ENCODE data around the gene FASN.
A peak's percentile ranks its signal among the peaks of the same experiment; 100 is the strongest.

FASN gene

GRCh38 chr17:82037092-82037888 lies 60.7 kb downstream of the FASN start, which contains the start of gene DCXR:
DCXR (minus strand) TSS chr17:82037697; CDS start chr17:82037682, 15 bp downstream.
- DNase-seq: peak; percentile 91

GRCh38 chr17:82036634-82037091 lies 61.4 kb downstream of the FASN start:
- no peak for DNase-seq

GRCh38 chr17:82035956-82036633 lies 61.9 kb downstream of the FASN start:
- DNase-seq: no peak

GRCh38 chr17:82035488-82035887 lies 62.5 kb downstream of the FASN start:
- DNase-seq: no peak

GRCh38 chr17:82034371-82035011 lies 63.5 kb downstream of the FASN start:
- no peak for DNase-seq

GRCh38 chr17:82033359-82034085 lies 64.5 kb downstream of the FASN start:
- DNase-seq: no peak

- no peak for DNase-seq
Measured at GRCh38 chr17:82031885-82032627, 66.0 kb downstream of the FASN start.

- DNase-seq: no peak
Measured at GRCh38 chr17:82031303-82031884, 66.6 kb downstream of the FASN start, which contains the start of gene RAC3. RAC3 (plus strand) TSS chr17:82031678; CDS start chr17:82031762, 84 bp downstream.

GRCh38 chr17:82030470-82031302 lies 67.3 kb downstream of the FASN start:
- DNase-seq: peak; percentile 80

GRCh38 chr17:82029990-82030469 lies 68.0 kb downstream of the FASN start:
- DNase-seq: no peak

- no peak for DNase-seq
Measured at GRCh38 chr17:82029391-82029790, 68.6 kb downstream of the FASN start.

GRCh38 chr17:82028966-82029365 lies 69.1 kb downstream of the FASN start:
- DNase-seq: no peak

All from T-helper 9 cell (primary cell).